Effector memory CD8-positive, alpha-beta T cell (primary cell): ENCODE results near the gene BCDIN3D.

ENCODE experiments used
- ATAC-seq: fragments of 150-1000 bp; cut with Tn5 transposase; replicated peaks from 2 replicates; pipeline ENCODE4 v1.10.0; 2021; ENCODE audit warnings: mild to moderate bottlenecking, moderate library complexity
- DNase-seq, 3 experiments: peaks; one replicate each; pipeline ENCODE4 v3.0.0; 2021
- H3K27ac Mint-ChIP-seq, 2 donors: one replicate each; pipeline ENCODE4 v1.8.0; 2022; ENCODE audit warnings: mild to moderate bottlenecking in 2 of 2, mixed read lengths in 2 of 2, moderate library complexity in 2 of 2
- H3K27me3 Mint-ChIP-seq, 2 donors: one replicate each; pipeline ENCODE4 v1.8.0; 2022; ENCODE audit warnings: mixed read lengths in 2 of 2
- H3K36me3 Mint-ChIP-seq: one replicate; pipeline ENCODE4 v1.8.0; 2022; ENCODE audit warnings: mild to moderate bottlenecking, moderate library complexity, mixed read lengths; ENCODE audit not compliant: insufficient read depth
- H3K4me1 Mint-ChIP-seq, 2 donors: one replicate each; pipeline ENCODE4 v1.8.0; 2022; ENCODE audit warnings: low read depth in 2 of 2, mixed read lengths in 2 of 2
- H3K4me3 Mint-ChIP-seq, 2 donors: one replicate each; pipeline ENCODE4 v1.8.0; 2022; ENCODE audit warnings: mild to moderate bottlenecking in 2 of 2, mixed read lengths in 2 of 2, moderate library complexity in 2 of 2
- H3K9me3 Mint-ChIP-seq, 2 donors: one replicate each; pipeline ENCODE4 v1.8.0; 2022; ENCODE audit warnings: mixed read lengths in 2 of 2

The BCDIN3D gene

GRCh38 chr12:49813131-49813530 is 29.8 kb downstream of the BCDIN3D start:
- Mint-ChIP-seq H3K27me3 (no peaks in the 10 kb centered on the region), H3K27ac (no peak overlapping the region), H3K4me1 (peaks cover 8 to 12% of the 10 kb centered on the region in 2 donors), H3K4me3 (no peak overlapping the region), H3K36me3 (peaks cover 4% of the 10 kb centered on the region), H3K9me3 (no peaks in the 10 kb centered on the region)
- DNase-seq (no peak), ATAC-seq (no peak)

GRCh38 chr12:49811961-49812401 is 30.9 kb downstream of the BCDIN3D start:
- no peaks in the 10 kb centered on the region for H3K9me3 Mint-ChIP-seq
- ATAC-seq: no peak

GRCh38 chr12:49811136-49811535 is 31.8 kb downstream of the BCDIN3D start:
- DNase-seq: no peak
- no peak overlapping the region for H3K4me3 Mint-ChIP-seq
- no peaks in the 10 kb centered on the region for H3K27me3 Mint-ChIP-seq
- no peak for ATAC-seq
- H3K27ac Mint-ChIP-seq: no peak overlapping the region
- H3K9me3 Mint-ChIP-seq: no peaks in the 10 kb centered on the region
- H3K36me3 Mint-ChIP-seq: peaks cover 4% of the 10 kb centered on the region
- H3K4me1 Mint-ChIP-seq: peaks cover 4 to 12% of the 10 kb centered on the region in 2 donors

More at GRCh38 chr12:49811961-49812401, 30.9 kb downstream of the BCDIN3D start:
- Mint-ChIP-seq H3K4me1 (peaks cover 4 to 12% of the 10 kb centered on the region in 2 donors), H3K27ac (no peak overlapping the region), H3K36me3 (peaks cover 4% of the 10 kb centered on the region), H3K27me3 (no peaks in the 10 kb centered on the region), H3K4me3 (no peak overlapping the region)
- no peak for DNase-seq

- ATAC-seq: no peak
- no peak overlapping the region for H3K27ac Mint-ChIP-seq
Measured at GRCh38 chr12:49809906-49810389, 33.0 kb downstream of the BCDIN3D start.

GRCh38 chr12:49809381-49809905 is 33.5 kb downstream of the BCDIN3D start:
- ATAC-seq (no peak), DNase-seq (no peak)
- H3K27ac Mint-ChIP-seq: no peak overlapping the region
- no peak overlapping the region for H3K4me3 Mint-ChIP-seq
- H3K27me3 Mint-ChIP-seq: no peaks in the 10 kb centered on the region
- no peaks in the 10 kb centered on the region for H3K9me3 Mint-ChIP-seq
- peaks cover 0 to 9% of the 10 kb centered on the region in 2 donors for H3K4me1 Mint-ChIP-seq
- peaks cover 11% of the 10 kb centered on the region for H3K36me3 Mint-ChIP-seq

More at GRCh38 chr12:49809906-49810389, 33.0 kb downstream of the BCDIN3D start:
- H3K36me3 Mint-ChIP-seq: peaks cover 9% of the 10 kb centered on the region
- H3K9me3 Mint-ChIP-seq: no peaks in the 10 kb centered on the region
- no peaks in the 10 kb centered on the region for H3K27me3 Mint-ChIP-seq
- H3K4me3 Mint-ChIP-seq: no peak overlapping the region
- peaks cover 0 to 9% of the 10 kb centered on the region in 2 donors for H3K4me1 Mint-ChIP-seq
- no peak for DNase-seq

GRCh38 chr12:49808686-49809380 is 34.1 kb downstream of the BCDIN3D start:
- peaks cover 11% of the 10 kb centered on the region for H3K36me3 Mint-ChIP-seq
- no peak overlapping the region for H3K4me3 Mint-ChIP-seq
- no peak overlapping the region for H3K27ac Mint-ChIP-seq
- ATAC-seq (no peak), DNase-seq (no peak)
- H3K4me1 Mint-ChIP-seq: peaks cover 0 to 9% of the 10 kb centered on the region in 2 donors
- no peaks in the 10 kb centered on the region for H3K27me3 Mint-ChIP-seq
- no peaks in the 10 kb centered on the region for H3K9me3 Mint-ChIP-seq

GRCh38 chr12:49807991-49808580 is 34.8 kb downstream of the BCDIN3D start:
- ATAC-seq (no peak), DNase-seq (no peak)
- Mint-ChIP-seq H3K36me3 (peaks cover 11% of the 10 kb centered on the region), H3K27ac (peak overlapping the region in 1 of 2 donors; percentile 68), H3K4me3 (no peak overlapping the region), H3K27me3 (no peaks in the 10 kb centered on the region), H3K9me3 (no peaks in the 10 kb centered on the region), H3K4me1 (peaks cover 0 to 9% of the 10 kb centered on the region in 2 donors)

- Mint-ChIP-seq H3K4me1 (peaks cover 0 to 6% of the 10 kb centered on the region in 2 donors), H3K27ac (no peak overlapping the region), H3K9me3 (no peaks in the 10 kb centered on the region), H3K27me3 (no peaks in the 10 kb centered on the region), H3K36me3 (peaks cover 15% of the 10 kb centered on the region), H3K4me3 (no peak overlapping the region)
- DNase-seq: no peak
- ATAC-seq: no peak
Measured at GRCh38 chr12:49806877-49807276, 36.0 kb downstream of the BCDIN3D start.

GRCh38 chr12:49806321-49806813 is 36.5 kb downstream of the BCDIN3D start:
- ATAC-seq: no peak
- Mint-ChIP-seq H3K27ac (peak overlapping the region in 1 of 2 donors; percentile 38), H3K4me1 (peaks cover 0 to 4% of the 10 kb centered on the region in 2 donors), H3K36me3 (peaks cover 12% of the 10 kb centered on the region), H3K9me3 (no peaks in the 10 kb centered on the region), H3K27me3 (no peaks in the 10 kb centered on the region), H3K4me3 (no peak overlapping the region)
- no peak for DNase-seq

GRCh38 chr12:49805409-49805808 is 37.5 kb downstream of the BCDIN3D start:
- Mint-ChIP-seq H3K9me3 (no peaks in the 10 kb centered on the region), H3K27me3 (no peaks in the 10 kb centered on the region), H3K27ac (peak overlapping the region in 1 of 2 donors; percentile 19), H3K4me3 (no peak overlapping the region), H3K36me3 (peaks cover 17% of the 10 kb centered on the region), H3K4me1 (peaks cover 0 to 4% of the 10 kb centered on the region in 2 donors)
- DNase-seq: no peak
- ATAC-seq: no peak

- Mint-ChIP-seq H3K27me3 (no peaks in the 10 kb centered on the region), H3K4me1 (peaks cover 0 to under 1% of the 10 kb centered on the region in 2 donors), H3K9me3 (no peaks in the 10 kb centered on the region), H3K27ac (no peak overlapping the region), H3K36me3 (peaks cover 17% of the 10 kb centered on the region), H3K4me3 (no peak overlapping the region)
- ATAC-seq (no peak), DNase-seq (no peak)
Measured at GRCh38 chr12:49804821-49805220, 38.1 kb downstream of the BCDIN3D start.

- no peak overlapping the region for H3K27ac Mint-ChIP-seq
- H3K36me3 Mint-ChIP-seq: peaks cover 19% of the 10 kb centered on the region
- no peak for ATAC-seq
Measured at GRCh38 chr12:49803693-49804450, 39.0 kb downstream of the BCDIN3D start.

More at GRCh38 chr12:49803693-49804450, 39.0 kb downstream of the BCDIN3D start:
- Mint-ChIP-seq H3K27me3 (no peaks in the 10 kb centered on the region), H3K4me3 (no peak overlapping the region), H3K9me3 (no peaks in the 10 kb centered on the region), H3K4me1 (no peaks in the 10 kb centered on the region)
- no peak for DNase-seq
